Measurements from ENCODE around the gene SLC25A1.
"Not testable (repeated sequence)": the region's sequence is repeated elsewhere in the genome, so short reads cannot be mapped to it uniquely, and the experiment has no call there.

SLC25A1 gene

DNA sequence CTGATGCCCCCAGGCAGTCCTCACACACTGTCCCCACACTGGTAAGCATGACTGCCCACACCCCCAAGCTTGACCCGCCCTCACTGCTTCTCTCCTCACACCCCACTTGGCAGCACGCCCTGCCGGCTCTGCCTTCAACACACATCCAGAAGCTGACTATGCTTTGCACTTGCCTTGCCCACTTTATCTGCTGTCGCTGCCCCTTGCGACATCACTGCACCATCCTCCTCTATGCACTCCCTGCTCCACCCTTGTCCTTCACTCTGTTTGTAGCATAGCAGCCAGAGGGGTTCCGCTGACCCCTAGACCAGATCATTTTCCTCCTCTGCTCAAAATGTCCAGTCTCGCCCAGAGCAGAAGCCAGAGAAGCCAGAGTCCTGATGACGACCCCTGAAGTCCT lies 25.3 kb upstream of the SLC25A1 start:
- DNase-seq = no peak

DNA sequence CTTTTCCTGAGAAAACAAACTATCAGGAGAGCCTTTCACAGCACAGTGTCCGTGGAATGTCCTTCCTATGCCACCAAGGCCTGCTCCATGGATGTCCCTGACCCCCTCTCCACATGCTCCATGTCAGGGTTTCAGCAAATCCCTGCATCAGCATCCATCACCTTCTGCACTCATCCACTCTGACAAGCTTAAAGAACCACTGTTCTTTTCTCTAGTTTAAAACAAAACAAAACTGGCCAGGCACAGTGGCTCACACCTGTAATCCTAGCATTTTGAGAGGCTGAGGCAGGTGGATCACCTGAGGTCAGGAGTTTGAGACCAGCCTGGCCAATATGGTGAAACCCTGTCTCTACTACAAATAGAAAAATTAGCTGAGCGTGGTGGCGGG lies 24.3 kb upstream of the SLC25A1 start:
- DNase-seq = not testable (repeated sequence)

DNA sequence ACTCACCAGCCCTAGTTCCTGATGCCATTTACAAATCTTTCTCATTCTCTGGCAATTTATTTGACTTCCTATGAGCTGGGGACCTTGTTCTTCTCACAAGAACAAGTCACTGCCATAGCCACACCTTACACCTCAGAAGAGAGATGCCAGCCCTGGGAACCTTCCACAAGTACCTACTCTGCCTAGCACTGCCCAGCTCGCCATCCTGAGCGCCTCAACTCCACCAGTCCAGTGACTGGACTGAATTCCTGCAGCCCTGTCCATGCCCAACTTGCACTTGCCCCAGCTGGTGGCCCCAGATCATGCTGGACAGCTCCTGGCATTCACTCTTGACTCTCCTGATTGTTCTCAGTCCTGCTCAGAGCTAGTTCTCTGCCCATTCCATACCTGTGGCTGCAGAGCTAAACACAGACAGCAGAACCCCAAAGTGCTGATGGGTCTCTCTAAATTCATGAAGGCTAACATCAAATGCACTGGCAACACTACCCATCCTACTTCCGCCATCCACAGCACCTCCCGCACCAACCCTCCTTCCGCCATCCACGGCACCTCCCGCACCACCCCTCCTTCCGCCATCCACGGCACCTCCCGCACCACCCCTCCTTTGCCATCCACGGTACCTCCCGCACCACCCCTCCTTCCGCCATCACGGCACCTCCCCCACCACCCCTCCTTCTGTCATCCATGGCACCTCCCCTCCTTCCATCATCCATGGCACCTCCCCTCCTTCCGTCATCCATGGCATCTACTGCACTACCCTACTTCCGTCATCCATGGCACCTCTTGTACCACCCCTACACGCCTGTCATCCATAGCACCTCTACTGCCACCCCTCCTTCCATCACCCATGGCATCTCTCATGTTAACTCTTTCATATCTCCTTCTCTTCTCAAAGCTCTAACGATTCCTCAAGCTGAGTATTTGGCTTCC lies 23.6 kb upstream of the SLC25A1 start:
- no peak for DNase-seq

DNA sequence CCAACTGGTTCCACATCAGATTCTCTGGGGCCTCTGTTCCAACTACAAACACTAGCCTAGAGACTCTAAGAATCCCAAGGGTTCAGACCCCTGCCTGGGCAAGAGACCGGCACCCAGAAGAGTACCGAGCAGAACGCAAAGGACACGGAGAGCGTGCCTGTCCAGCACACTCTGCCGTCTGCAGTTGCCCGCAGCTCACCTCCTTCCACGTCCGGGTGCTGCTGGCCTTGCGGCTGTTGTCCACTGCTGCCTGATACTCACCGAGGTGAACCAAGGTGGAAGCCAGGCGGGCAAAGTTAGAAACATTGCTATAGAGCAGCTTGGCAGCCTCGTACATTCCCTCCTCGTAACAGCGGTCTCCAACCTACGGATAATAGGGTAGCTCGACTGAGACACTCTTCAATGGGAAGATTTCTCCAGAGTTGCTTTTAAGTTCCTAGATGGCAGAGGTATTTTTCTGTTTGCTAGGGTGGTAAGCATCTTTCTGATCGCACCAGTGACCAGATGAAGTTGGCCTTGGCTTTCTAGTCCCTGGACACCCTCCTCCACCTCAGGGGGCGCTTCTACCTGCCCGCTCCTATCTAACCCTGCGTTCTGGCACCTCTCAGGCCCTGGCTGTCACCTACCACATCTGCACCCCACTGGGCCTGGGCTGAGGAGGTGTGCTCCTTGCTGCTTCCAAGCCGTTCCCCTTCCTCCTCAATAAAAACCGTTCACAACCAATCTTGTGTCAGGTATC lies 22.8 kb upstream of the SLC25A1 start:
- DNase-seq = no peak

DNA sequence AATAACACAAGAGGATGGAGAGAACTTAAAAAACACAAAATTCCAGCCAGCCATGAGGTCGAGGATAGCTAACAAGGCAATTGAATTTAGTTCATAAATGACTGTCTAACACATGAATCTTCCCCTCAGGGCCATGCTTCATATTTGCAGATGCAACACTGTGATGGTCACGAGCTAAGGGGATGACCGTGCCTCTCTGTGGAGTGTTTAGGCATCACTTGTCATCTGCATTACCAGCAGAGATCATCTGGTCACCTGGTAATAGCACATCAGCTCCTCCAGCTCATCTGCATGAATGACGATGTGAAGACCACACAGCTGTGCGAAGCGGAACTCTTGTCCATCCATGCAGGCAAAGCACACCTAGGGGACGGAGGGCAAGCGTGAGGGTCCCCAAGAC lies 20.9 kb upstream of the SLC25A1 start:
- DNase-seq = no peak

DNA sequence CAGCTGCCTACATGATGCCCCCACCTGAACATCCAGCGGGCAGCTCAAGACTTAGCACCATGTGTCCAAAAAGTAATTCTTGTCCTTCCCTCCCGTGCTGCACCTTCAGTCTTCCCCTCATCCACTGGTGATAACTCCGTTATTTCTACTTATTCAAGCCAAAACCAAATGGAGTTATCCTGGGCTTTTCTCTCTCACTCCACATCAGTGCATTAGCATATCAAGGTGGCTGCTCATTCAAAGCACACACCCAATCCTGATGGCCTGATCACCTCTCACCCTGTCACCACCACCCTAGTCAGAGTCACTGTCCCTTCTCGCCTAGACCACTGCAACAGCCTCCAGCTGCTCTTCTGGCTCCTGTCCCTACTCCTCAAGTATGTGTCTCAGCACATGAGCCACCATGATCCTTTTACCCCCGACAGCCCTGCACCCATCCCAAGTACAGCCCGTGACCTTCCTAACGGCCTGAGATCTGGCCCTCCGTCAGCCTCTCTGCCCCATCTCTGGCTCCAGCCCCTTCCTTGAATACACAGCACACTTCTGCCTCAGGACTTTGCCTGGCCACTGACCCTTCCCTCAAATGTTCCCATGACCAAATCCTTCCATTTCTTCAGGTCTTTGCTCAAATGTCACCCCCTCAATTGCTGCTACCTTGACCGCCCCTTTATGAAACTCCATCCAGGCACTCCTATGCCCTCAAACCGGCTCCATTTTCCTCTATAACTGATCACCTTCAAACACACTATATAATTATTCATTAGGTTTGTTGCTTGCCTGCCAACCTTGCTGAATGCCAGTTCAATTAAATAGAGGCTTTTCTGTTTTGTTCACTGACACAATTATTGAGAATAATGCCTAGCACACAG lies 19.7 kb upstream of the SLC25A1 start:
- DNase-seq = no peak

DNA sequence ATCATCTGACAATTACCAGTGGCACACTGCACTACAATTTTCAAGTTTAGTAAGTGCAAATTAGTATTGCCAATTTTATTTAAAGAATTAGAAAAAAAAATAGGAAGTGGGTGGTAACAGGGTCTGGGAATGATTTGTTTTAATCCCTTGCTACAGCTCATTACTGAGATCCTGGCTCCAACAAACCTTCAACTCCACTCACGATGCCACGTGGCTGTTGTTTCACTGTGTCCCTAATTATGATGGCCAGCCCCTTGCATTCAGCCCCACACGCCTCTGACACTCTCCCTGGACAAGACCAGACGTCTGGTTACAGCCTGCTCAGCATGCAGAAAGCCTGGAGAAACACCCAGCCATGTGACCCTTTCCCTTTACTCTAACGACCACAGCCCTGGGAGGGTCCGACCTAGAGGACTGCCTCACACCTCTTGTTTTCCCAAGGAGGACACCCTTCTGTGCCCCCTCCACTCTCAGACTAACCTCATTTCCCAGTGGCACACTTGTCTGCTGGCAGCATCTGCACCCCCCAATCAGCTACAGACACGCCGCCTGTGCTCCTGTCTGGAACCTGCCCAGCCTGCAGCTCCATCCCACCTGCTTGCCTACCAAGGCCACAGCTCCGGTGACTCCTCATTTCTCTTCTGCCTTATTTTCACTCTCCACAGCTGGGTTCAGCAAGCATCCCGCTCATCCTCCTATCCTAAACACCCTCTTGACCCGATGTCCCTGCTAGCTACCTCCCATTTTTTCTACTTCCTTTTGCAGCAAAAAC lies 18.5 kb upstream of the SLC25A1 start:
- no peak for DNase-seq

DNA sequence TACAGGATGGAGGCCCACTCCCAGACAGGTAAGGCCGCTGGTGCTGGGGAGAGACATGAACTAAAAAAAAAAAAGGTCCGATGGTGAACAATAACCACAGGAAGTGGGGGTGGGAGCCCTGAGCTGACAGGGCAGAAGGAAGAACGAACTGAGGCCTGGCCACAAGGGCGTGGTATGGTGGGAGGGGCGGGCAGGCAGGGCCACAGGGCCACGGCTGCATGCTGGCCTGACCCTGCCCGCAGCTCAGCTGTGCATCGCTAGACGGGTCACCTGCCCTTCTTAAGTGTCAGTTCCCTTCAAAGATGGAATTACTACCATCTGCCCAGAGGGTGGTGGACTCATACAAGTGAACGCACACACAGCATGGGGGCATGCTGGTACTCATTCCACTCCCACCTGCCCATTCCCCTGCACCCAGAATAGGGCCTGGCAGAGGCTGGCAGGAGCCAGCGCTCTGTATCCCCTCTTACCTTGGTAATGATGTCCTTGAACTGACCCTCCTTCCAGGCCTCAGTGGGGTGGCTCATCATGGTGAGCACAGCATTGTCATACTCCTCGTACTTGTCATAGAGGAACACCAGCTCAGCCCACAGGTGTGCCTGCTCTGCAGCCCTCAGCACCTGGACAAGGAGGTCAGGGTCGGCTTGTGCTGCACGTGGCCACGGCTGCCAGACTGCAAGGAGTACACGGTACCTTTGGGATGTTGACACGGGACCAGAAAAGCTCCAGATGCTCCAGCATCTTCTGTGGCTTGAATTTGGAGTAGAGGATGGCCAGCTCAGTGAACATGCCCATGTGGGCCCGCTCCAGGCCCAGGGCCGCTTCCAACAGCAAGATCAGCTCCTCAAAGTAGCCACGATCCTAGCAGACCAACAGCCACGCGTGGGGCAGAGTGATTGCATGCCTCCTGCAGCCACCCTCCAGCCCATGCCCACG lies 17.5 kb upstream of the SLC25A1 start:
- peak; percentile 22 for DNase-seq

DNA sequence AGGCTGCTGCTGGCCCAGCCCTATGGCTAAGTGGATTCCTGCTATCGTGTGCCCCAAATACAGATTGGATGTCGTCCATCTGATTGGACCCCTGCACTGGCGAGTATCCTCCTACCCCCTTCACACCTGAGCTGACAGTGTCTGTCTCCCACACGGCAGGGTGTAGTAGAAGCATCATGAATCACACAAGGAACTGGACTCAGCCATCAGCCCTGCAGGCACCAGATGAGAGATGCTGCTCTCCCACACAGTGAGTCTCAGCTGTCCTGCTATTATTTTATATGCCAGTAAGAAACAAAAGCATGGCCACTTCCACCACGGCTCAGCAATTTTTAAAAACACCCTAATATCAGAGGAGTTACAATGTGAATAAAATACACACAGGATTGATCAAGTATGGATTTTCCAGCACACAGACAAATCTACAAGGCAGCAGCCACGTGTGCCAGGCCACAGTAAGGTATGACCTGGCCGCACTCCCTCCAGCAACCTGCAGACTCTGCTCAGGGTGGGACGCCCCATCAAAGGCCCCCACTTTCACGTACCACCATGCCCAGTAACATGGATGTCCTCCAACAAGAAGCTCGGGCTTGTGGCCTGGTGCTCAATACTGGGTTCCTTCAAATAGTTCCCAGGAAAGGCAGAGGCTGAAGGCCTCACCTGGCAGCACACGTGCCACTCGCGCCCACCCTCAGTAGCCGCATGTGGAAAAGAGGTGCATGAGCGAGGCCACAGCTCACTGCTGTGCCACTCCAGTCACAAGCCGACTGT lies 16.4 kb upstream of the SLC25A1 start:
- DNase-seq = no peak

DNA sequence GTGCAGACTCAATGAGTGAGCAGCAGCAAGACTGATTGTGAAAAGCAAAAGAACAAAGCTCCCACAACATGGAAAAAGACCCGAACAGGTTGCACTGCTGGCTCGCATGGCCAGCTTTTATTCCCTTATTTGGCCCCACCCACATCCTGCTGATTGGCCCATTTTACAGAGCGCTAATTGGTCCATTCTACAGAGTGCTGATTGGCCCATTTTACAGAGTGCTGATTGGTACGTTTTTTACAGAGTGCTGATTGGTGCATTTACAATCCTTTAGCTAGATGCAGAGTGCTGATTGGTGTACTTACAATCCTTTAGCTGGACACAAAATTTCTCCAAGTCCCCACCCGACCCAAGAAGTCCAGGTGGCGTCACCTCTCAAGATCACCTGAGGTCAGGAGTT lies 15.3 kb upstream of the SLC25A1 start:
- DNase-seq = no peak

DNA sequence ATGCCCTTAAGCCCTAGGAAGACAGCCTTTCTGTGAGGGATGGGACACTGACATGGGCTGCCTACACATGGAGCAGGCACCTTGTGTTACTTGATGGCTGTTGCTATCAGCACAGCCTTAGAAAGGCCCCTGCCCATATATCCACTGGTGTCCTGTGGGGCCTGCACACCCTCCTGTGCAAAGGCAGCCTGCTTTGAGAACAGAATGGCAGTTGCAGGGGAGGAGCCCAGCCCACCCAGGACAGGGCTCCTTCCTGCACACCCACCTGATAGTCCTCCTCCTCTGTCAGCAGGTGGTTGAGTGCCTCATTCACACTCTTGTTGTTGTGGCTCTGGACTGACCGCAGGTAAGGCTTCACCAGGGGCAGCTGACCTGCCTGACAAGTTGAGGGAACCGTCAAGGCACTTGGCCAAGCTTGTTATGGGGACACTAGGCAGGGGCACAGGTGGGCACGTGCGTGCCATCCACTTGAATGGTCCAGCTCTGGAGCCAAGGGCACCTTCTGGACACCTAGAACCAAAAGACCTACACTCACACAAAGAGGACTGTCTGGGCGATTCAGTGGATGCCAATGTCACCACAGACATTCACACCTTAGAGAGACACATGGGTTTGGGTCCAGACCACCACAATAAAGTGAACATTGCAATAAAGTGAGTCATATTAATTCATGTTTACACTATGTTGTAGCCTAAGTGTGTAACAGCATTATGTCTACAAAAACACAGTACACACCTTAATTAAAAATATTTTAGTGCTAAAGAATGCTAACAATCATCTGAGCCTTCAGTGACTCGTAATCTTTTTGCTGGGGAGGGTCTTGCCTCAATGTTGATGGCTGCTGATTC lies 9.4 kb upstream of the SLC25A1 start:
- DNase-seq = no peak

DNA sequence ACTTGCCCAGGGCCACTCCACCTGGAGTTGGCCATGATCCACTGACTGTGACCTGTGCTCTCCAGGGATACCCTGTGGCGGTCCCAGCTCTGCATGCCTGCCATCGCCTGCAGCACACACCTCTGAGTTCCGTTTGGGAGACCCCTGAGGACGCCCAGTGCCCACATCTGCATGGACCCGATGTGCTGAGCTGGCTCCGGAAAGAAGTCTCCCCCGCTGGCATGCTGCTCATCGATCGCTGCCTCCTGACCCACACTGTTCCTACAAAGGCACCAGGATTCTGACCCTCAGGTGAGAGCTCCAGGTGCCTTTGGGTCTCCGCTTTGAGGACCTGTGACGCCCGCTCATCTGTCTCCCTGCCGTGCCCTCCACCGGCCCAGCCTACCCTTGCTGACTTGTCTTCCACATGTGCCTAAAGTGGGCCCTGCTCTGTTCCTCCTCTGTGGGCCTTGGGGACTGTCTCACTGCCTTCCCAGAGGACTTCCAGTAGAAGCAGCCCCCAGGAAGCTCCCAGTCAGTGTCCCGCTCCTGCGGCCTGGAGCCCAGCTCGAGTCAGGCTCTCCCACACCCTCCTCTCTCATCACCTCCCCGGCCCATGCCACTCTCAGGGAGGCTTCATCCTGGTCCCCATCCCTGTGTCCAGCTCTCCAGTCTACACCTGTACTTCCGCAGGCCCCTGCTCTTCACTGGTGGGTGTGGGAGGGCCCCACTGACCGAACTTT lies 5.9 kb upstream of the SLC25A1 start:
- no peak for DNase-seq

DNA sequence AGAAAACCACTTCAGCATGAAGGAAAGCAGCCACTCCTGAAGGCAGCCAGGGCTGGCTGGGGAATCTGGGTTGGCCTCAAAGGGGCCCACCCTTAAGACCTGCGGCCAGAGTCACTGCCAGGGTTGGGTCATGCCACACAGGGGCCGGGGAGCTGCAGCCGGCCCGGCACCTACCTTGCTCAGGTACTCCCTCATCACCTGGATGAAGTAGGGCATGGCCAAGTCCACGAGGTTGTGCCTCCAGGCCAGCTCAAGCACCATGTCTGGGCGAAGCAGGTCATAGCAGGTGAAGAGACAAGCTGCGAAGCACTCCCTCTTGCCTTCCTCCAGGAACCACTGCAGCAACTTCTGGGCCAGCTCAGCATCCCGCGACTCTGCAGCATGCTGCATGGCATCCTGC lies 4.7 kb upstream of the SLC25A1 start:
- DNase-seq = no peak

DNA sequence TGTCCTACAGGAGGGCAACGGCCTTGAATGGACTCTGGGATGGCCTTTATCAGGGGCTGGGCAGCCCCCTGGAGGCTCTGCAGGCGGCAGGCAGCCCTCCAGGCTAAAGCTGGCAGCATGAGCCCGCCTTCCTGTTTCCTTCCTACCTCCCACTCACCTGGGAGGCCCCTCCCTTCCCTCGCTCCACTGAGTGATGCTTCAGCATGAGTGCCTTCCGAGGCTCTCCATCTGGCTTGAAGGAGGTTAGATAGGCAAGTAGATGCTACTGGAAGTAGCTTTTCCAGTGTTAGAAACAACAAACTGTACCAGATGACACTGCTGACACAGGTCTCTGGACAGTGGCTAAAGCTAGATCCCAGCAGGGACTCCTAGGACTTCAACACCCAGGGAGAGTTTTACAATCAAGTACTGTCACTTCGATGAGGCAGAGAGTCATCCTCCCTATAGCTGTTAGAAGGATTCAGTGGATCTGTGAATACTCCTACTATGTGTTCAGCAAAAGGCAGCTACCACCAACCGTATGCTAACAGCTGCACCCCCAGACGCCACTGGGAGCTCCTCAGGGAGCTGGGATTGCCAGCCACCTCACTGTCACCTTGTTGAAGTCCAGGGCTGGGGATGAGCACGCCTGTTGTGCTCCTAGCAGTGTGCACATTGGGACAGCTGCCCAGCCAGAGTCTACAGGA lies 4.1 kb upstream of the SLC25A1 start:
- peak; percentile 63 for DNase-seq

DNA sequence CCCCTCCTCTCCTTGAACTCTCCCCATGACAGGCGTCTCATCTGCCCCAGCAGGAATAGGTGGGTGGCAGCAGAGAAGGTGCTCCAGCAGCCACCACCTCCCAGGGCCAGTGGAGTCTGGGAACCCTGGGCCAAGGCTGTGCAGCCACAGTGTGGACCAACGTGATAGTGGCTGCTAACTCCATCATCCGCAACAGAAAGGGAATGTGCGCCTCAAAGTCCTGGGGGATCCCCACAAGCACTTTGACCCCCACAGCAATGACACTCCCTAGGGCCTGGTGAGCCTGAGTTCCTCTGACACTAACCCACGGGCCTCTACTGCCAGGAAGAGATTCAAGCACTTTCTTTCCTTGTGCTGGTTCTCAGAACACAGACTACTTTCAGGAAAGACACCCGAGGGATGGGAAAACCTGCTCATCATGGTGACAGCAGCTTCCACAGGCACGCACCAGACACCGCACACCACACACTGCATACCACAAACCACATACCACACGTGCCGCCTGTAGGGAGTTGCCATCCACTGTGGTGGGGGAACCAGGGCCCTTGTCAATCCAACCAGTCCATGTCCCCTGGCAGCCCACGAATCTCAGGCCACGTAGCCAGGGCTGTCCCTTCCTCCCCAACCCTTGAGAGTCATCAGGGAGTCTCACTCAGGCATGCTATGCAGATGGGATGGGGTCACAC lies 3.4 kb upstream of the SLC25A1 start:
- DNase-seq = peak; percentile 66

DNA sequence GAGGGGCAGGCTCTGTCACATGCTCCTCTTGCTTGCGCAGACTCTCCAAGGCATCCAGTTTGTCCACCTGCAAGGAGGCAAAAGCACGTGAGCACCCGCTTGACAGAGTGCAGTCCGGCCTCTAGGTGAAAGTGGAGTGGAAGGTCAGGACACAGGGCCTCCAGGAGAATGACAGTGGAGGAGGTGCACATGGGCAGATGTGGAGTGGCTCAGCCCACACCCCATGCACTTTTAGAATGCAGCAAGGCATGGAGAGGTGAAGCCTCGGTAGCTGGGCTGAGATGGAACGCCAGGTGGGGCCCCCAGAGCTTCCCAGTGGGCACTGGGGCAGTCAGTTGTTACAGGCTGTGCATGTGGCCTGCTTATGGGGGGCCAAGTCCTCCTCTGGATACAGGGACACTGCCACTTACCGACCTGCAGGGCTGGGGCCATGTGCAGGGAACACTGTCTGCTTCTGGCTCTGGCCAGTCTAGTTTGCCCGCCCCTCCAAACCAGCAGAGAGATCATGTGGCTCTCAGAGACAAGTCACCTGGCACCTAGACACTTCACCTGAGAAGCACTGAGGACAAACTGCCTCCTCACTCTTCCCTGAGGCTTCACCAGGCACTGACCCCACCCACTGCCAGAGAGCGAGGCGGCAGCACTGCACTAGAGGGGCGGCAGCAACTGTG lies 2.3 kb upstream of the SLC25A1 start:
- DNase-seq = no peak

DNA sequence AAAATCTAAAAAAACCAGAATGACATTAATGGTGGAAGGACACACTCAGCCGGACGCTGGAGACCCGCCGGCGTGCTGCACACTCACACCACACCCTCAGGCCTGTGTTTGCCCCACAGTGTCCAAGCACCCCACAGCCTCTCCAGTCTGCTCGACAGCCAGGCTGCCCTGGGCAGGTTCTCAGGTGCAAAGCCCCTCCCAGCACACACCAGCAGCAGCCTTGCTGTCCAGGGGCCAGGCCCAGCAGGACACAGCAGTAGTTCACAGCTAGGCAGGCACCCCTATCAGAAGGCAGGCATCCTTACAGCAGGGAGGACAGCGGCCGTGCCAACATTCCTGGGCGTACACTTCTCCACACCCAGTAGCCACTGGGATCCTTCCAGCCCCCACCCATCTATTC lies 1.7 kb upstream of the SLC25A1 start:
- no peak for DNase-seq

All from stimulated activated CD4-positive, alpha-beta T cell treated with anti-CD3 and anti-CD28 coated beads, Interleukin-15, amount 100 ng/mL, for 24 hours (primary cell).